ENCODE data around the gene STAP1.

The STAP1 gene

DNA sequence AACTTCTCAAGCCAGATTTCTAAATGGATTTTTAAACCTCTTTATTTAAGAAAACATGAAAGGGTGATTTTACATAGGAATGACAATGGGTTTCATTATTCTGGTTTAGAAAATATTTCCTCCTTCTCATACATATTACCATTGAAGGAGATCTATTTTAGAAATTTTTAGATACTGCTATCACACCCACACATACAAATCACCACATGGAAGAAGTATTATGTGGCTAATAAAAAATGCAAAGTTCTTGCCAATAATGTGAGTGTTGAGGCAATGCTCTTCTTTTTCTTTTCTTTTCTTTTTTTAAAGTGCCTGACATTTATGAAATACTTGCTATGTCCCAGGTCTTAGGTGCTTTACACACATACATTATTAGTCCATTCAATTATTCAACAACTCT lies 6.8 kb downstream of the STAP1 start:
- no peak for DNase-seq

DNA sequence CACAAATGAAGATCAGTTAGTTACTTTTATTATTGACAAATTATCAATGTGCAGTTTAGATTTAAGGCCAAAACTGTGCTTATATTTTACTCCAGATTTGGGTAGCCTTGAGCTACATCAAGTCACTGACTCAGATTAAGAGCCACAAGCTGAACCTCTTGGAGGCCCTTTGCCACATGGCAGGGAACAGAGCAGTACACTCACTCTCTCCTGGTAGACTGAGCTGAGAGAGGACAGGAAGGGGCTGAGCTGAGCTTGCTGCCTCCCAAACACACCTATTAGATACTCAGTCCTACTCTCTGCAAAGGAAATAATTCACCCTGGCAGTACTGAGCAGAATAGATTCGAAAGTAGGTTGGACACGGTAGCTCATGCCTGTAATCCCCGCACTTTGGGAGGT lies 7.8 kb downstream of the STAP1 start:
- DNase-seq = no peak

DNA sequence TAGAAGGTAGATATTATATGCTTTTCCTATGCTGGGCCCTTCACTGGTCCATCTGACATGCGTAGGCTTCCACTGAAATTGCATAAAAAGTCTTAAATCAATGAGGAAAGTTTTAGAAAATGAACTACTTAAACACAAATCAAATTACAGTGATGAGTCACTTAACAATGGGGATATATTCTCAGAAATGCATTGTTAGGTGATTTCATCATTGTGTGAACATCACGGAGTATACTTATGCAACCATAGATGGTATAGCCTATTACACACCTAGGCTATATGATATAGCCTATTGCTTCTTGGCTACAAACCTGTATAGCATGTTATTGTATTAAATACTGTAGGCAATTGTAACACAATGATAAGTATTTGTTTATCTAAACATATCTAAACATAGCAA lies 10.3 kb downstream of the STAP1 start:
- DNase-seq = no peak

DNA sequence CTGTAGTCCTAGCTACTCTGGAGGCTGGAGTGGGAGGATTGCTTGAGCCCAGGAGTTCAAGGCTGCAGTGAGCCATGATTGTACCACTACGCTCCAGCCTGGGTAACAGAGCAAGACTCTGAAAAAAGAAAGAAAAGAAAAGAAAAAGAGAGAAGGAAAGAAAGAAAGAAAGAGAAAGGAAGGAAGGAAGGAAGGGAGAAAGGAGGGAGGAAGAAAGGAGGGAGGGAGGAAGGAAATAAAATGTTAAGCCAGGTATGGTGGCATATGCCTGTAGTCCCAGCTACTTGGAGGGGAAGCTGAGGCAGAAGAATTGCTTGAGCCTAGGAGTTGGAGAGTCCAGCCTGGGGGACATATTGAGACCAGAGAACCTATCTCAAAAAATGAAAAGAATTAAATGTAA lies 12.0 kb downstream of the STAP1 start:
- DNase-seq = no peak

DNA sequence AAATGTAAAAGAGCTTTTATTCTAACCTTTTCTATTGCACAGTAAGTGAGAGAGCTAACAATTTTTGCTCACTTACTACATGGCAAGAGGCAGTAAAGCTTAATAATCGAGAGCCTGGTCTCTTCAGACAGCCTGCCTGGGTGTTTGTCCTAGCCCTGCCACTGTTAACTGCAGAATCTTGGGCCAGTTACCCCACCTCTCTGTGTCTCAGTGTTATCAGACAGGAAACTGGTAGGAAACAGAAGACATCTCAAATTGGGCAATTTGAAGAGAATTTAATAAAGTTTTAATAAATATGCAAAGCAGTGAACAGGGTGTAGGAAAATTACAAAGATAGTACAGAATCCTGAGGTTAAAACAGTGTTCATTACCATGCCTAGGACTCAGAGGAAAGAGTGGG lies 13.4 kb downstream of the STAP1 start:
- no peak for DNase-seq

DNA sequence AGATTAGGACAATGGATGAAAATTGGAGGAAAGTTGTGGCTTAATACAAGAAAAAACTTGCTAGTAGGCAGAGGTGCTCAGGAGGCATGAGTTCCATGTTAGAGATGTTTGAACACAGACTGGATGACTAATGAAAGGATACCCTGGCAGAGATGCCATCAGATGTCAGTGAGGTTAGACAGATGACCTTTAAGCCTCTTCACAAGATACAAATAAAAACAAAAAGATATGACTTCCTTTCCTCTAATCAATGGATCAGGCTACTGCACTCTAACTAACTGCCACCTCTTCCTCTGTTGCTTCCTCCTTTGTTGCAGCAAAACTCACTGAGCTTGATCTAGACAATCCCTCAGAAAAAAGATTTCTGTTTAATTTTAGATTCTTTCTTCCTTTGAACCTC lies 14.7 kb downstream of the STAP1 start:
- no peak for DNase-seq

DNA sequence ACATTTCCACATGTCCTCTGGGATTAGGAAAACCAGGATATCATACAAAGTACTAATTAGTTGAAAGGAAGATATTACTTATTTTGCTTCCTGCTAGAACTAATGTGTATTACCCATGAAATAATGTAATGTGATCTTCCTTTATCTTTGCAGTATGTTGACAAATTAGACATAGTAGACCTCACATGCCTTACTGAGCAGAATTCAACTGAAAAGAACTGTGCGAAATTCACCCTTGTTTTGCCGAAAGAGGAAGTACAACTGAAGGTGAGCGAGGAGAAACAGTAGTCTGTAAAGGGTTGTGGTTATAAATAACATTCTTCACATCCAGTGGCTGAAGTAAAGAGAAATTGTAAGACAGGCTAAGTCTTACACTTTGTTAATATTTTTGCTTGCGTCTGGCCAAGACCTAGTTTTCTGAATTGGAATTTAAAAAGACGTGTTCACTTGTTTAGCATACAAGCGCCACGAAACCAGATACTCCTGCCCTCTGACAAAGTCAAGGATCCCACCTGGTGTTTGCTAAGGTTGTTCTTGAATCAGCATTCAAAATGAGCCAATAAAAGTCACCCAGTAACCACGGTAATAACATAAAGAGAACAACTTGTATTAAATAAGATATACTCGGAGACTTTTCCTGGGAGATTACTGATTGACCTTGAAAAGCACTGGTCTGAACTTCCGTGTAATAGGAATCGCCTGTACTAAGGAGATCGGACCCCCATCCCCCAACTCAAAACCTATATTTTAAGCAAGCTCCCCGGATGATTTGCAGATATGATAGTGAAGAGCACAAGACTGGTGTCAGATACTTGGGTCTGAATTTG lies 16.9 kb downstream of the STAP1 start:
- no peak for DNase-seq

DNA sequence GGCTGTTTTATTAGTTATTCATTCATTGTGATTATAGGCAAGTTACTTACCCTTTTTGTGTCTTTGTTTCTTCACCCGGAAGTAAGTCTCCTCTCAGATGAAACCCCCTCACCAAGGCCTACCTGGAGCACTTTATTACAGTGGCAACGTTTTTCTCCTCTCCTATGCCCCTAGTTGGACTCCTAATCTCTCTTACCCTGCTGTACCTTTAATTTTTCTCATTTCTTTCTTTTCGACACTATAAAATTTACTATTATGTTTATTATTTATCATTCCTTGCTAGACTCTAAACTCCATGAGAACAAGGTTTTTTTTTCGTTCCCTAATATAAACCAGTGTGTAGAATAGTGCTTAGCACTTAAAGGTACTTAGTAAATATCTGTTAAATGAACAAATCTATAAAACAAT lies 17.5 kb downstream of the STAP1 start:
- DNase-seq = no peak

DNA sequence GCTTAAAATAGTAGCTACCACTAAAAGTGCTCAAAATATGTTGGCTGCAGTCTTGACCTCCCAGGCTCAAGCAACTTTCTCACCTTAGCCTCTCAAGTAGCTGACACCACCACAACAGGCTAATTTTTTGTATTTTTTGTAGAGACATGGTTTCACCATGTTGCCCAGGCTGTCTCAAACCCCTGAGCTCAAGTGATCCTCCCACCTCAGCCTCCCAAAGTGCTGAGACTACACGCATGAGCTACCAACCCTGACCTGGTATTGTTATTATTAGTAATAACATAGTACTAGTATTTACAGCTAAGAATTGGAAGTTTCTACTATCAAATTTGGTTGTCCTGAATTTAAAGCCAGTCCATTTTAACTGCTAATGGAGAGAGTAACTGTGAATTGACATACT lies 18.0 kb downstream of the STAP1 start:
- no peak for DNase-seq

DNA sequence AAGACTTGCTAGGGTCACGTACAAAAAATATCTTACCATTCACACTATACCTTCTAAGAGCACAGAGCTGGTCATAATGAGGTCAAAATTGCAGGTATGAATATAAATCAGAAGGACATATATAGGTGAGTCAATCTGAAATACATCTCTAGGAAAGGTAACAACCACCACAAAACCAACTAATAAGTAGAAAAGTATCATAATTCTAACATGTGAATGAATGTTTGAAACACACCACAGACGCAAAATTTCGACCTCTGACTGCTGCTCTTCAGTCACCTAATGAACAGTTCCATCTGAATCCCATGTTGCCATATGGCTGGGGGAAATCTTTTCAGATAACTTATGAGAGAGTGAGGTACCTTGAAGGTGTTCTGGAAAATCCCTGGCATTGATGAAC lies 22.1 kb downstream of the STAP1 start:
- no peak for DNase-seq

DNA sequence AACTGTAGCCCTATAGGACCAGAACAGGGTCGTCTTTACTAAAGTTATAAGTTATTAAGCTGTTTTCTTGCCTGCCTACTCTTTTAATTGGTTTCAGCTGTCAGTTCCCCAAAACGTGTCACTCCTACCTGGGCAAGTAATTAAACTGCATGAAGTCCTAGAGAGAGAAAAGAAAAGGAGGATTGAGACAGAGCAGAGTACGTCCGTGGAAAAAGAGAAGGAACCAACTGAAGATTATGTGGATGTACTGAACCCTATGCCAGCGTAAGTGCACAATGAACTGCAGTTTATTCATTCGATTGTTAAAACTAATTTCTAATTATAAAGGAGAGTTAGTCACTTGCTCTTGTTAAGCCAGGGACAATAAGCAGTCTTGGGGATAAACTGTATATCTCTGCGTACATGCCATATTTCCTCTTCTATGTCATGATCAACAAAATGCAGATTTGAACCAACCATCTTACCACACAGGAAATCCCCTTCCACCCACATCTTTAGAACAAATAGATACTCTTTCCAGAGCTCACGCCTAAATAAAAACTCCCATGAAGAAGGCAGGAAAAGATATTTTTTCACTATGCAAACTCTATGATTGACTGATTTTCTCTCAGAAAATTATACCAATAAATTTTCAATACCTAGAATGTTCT lies 22.8 kb downstream of the STAP1 start:
- DNase-seq = no peak

DNA sequence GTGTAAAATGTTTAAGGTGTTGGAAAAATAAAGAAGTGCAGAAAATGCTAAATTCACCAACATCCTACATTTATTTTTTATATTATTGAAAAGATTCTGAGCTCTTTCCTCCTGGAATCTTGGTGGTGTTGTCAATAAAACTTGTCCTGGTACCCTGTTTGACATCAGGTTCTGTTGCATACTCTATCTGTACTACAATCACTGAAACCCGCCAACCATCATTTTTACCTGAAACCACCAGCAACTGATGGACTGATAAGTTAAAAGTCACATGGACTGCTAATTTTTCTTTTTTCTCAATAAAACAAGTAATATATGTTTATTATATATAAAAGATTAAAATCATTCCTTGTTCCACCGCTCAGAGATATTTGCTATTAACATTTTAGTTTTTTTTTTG lies 23.4 kb downstream of the STAP1 start:
- DNase-seq = no peak

DNA sequence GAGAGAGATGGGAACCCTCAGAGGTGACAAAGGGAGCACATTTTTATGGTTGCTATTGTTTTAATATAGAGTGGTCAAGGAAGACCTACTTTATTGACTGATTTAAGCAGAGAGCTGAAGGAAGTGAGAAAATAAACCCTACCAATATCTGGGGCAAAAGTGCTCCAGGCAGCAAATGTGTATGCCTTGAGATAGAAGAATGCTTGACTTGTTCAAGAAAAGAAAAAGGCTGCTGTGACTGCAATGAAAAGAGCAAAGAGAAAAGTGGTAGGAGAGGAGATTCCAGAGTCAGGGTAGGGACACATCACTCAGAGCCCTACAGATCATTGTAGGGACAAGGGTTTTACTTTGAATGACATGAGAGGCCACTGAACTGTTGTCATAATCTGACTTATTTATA lies 26.0 kb downstream of the STAP1 start:
- no peak for DNase-seq

DNA sequence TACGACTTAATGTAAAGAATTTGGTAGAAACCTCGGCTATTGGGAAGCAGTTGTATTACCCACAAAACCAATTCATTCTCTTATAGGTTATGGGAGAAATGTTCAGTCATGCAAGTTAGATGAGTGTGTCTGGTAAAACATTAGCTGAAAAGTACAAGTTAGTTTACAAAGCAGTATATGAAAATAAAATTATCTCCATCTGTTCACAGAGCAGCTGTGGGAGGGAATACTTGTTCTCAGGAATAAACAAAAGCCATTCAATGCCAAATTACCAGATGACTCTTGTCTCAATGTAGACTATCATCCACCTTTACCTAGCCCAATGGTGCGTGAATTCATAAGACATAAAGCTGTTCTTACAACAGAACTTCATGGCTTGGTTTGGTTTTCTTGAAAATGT lies 28.6 kb downstream of the STAP1 start:
- DNase-seq = no peak

DNA sequence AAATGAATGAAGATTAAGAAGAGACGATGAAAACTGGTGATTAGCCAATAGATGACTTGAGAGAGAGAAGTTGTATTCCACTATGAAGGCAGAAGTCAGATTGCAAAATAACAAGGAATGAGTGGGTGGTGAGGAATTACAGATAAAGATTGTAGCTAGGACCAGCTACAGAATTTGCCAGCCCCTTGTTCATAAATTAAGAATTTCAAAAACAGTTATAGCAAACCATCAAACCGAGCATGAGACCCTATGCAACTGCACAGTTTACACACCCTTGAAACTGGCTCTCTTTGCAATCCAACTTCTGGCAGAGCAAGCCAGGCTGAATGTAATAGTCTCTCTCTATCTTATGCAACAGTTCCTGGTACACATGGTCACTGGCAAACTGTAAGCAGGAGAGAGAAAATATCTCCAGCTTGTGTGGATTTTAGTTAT lies 35.2 kb downstream of the STAP1 start:
- no peak for DNase-seq

DNA sequence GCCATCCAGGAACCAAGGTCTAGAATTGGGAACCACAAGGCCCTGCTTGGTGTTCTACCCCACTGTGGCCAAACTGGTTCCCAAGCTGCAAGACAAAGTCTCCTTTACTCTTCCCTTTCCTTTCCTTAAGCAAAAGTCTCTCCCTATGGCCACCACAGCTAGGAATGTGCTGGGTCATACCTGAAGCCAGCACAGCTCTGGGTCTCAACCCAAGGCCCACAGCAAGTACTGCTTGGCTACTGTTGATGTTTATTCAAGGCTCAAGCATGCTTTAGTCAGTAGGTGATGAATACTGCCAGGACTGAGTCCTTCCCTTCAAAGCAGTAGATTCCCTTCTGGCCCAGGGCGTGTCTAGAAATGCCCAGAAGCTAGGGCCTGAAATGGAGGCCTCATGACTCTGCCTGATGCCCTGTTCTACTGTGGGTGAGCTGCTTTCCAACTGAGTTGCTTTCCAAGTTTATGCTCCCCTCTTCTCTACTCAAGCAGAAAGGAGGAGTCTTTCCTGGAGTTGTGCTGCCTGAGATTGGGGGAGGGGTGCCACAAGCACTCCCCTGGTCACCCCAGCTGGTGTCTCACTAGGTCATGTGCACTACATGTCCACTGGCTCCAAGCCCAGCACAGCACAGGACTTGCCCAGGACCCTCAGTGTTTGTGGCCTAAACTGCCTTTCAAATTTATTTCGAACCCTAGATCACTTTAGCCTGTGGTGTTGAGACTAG lies 44.9 kb downstream of the STAP1 start:
- DNase-seq = no peak

DNA sequence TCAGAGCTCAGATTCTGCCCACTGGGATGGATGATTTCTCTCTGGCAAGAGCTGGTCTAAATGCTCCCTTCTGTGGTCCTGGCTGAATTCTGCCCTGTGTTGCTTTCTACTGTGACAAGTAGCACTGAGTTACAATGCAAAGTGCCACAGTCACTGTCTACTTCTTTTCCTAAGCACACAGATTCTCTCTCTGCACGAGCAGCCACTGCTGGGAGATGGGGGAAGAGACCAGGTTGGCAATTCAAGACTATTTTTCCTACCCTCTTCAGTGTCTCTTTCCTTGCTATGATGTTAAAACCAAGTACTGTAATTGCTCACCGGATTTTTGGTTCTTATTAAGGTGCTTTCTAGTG lies 45.5 kb downstream of the STAP1 start:
- no peak for DNase-seq

DNA sequence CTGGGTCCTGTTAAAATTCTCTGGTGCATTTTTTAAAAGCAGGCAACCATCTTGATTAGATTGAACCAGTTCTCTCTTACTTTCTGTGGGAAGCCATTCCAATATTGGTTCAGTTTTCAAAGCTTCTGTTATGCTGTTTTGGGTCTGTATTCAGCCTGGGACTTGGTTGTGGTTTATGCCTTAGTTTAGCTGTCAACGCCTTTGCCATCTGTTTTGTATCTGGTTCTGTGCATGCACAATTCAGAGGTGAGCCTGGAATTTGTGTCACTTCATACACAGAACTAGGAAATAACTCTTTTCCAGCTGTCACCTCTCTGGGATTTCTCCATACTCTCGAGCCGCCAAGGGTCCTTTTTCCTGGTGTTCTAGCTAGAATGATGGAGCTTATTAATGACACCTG lies 46.2 kb downstream of the STAP1 start:
- no peak for DNase-seq

DNA sequence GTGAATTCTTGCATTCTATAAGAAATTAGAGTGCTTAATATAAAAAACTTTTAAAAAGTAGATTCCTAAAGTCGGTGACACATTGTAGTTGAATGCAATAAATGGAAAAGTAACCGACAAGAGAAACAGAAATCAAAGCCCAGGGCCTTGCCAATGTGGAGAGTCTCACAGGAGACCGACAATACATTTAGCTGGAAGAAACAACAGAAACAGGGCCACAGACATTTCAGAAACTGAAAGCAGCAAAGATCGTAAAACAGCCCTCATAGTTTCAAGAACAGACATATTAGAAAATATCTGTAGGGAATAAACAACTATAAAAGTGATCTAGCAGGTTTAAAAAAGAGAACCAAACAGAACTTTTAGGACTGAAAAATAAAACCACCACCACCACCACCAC lies 49.5 kb downstream of the STAP1 start:
- no peak for DNase-seq

DNA sequence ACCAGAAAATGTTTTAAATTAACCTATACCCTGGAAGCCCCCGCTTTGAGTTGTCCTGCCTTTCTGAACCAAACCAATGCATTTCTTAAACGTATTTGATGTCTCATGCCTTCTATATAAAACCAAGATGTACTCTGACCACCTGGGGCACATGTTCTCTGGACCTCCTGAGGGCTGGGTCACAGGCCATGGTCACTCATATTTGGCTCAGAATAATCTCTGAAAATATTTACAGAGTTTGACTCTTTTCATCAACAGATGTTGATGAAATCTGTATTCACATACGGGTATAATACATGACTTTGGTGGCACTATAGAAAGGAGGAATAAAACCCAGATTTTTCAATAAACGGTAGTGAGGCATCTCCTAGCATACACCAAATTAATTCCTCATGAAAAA lies 55.7 kb downstream of the STAP1 start:
- no peak for DNase-seq

DNA sequence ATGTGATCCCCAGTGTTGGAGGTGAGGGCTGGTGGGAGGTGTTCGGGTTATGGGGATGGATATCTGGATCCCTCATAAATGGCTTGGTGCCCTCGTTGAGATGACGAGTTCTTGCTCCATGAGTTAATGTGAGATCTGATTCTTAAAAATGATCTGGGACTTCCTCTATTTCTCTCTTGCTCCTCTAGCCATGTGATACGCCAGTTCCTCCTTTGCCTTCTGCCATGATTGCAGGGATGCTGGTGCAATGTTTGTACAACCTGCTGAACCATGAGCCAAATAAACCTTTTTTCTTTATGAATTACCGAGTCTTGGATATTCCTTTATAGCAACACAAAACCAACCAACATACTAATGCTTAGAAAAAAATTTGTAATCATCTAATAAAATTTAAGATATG lies 56.6 kb downstream of the STAP1 start:
- no peak for DNase-seq

DNA sequence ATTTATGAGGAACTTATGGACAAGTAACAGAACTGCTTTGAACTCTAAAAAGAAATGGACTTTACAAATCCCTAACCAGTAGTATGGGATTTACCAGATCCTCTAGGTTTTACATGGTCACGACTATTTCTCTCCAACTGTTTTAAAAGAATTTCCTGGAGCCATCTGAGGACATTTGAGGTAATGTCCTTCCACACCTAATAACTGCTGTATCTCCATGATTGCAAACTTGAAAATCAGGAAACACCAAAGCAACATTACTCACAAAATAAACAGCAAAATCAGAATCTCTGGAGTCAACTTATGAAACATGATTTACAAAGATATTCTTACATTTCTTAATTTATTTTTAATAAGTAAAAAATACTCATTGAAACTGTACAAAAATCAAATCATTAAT lies 58.0 kb downstream of the STAP1 start:
- DNase-seq = no peak

DNA sequence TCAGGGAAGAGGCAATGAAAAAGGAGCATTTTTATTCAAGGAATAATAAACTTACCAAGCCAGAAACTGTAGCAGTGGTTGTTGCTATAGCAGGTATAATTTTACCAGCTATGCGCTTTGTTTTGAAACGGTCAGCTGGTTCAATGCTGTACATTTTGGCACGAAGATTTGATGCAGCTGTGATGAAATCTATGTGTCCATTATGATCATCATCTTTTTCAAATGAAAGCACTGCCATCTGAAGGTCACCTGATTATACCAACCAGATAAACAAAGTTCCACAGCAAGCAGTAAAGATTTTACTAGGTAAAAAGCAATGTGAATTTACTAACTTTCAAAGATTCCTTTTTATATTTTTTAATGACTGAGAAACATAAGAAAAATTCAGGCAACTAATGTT lies 66.4 kb downstream of the STAP1 start:
- DNase-seq = no peak

DNA sequence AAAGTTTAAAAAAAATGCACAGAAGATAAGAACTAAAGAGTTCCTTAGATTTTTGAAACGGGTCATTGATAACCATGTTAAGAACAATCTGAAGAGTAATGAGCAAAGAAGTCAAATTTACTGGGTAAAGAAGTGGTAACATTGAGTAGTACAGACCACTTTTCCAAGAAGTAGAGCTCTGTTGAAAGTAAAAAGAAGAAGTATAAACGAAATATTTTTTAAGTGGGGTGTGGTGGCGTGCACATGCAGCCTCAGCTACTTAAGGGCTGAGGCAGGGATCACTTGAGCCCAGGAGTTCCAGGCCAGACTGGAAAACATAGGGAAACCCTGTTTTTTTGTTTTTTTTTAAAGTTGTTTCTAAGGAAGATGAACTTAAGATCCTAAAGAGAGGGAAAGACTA lies 74.0 kb downstream of the STAP1 start:
- no peak for DNase-seq
